DND-41 (cell line): ENCODE results near the gene CADPS.

Experiments
- CTCF ChIP-seq: IDR thresholded peaks from 2 replicates; pipeline ENCODE4 v1.5.1; 2012; ENCODE audit warnings: borderline replicate concordance, low read length, moderate library complexity, mild to moderate bottlenecking; ENCODE audit not compliant: poor library complexity, severe bottlenecking; ENCODE audit errors: extremely low read depth
- EZH2 ChIP-seq: IDR thresholded peaks from 3 replicates; pipeline ENCODE4 v1.6.1; 2012; ENCODE audit warnings: borderline replicate concordance, low read depth, mild to moderate bottlenecking, moderate library complexity, low read length, inconsistent platforms; ENCODE audit not compliant: severe bottlenecking

DNA sequence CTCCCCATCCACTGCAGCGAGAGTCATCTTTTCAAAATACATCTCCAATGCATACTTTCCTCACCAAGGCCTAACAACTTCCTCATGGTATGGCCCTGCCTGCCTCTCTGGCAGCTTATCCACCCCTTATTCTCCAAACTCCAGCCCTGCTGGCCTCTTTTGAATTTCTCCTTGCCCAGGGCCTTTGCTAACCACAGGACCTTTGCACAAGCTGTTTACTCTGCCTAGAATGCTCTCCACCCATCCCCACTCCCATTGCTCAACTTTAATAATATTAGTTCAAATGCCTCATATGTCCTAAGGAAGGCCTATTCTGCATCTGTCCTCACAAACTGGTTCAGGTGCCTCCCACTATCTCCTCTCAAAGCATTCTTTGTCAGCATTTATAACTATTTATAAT is 230.7 kb downstream of the CADPS start:
- TF ChIP-seq CTCF (no peak), EZH2 (no peak)
